ENCODE results near the gene PBX2. TPM values are rescaled to one million over a fixed set of nuclear protein-coding genes. Genes with fewer than 3 reads are reported as not detected.

Gene PBX2
- total and polyA plus RNA-seq, 10 of the 15 experiments (the other 5 are each of a cell fraction or from before 2014, with no cell fraction given) = 0.84 to 66.5 (median 20.6) TPM

GRCh38 chr6:32177788-32178546 lies 12.0 kb downstream of the PBX2 start, which contains the start of gene RNF5 (continued):
- TF ChIP-seq SUPT20H (IDR thresholded peaks at IDR 0.05; ENCODE audit: borderline replicate concordance, control insufficient read depth, low read depth, low read length) = no peak
- TF ChIP-seq ZBTB40 (IDR thresholded peaks at IDR 0.05; ENCODE audit: borderline replicate concordance) = peak; percentile 51; the same call in 1 of the 2 replicates
- no peak for TF ChIP-seq SUZ12 (IDR thresholded peaks at IDR 0.05; ENCODE audit: unreplicated experiment)
- TF ChIP-seq ATF7 (IDR thresholded peaks at IDR 0.05; ENCODE audit: low read depth) = peak; percentile 58
- TF ChIP-seq SIX5 (IDR thresholded peaks at IDR 0.05; ENCODE audit: low read depth, low read length, severe bottlenecking) = no peak
- TF ChIP-seq GATAD2B (conservative IDR thresholded peaks at IDR 0.05; ENCODE audit: low read depth) = no peak
- TF ChIP-seq CEBPB (IDR thresholded peaks at IDR 0.05; ENCODE audit: borderline replicate concordance in 1 of 2, low read depth in 2 of 2, low read length in 2 of 2) = no peak
- TF ChIP-seq FOS (IDR thresholded peaks at IDR 0.05; ENCODE audit: borderline replicate concordance, extremely low read depth, insufficient read length) = peak; percentile 95
- TF ChIP-seq RUNX3 (IDR thresholded peaks at IDR 0.05; ENCODE audit: low read length) = peak; percentile 65; the same call in 1 of the 2 replicates
- TF ChIP-seq SP1 (IDR thresholded peaks at IDR 0.05; ENCODE audit: low read depth, low read length) = peak; percentile 98
- peak; percentile 15; the same call in 1 of the 2 replicates for TF ChIP-seq TAF1 (IDR thresholded peaks at IDR 0.05; ENCODE audit: borderline replicate concordance, low read depth, low read length)
- TF ChIP-seq POLR2AphosphoS2 (IDR thresholded peaks at IDR 0.05; ENCODE audit: low read depth, low read length) = no peak
- TF ChIP-seq BHLHE40 (IDR thresholded peaks at IDR 0.05; ENCODE audit: borderline replicate concordance in 1 of 2, low read depth in 2 of 2, low read length in 1 of 2) = peak in 1 of 2 experiments; percentile 48; a peak in 1 of 4 replicates
- TF ChIP-seq MXI1 (IDR thresholded peaks at IDR 0.05; ENCODE audit: low read depth, low read length) = peak; percentile 93
- TF ChIP-seq SPI1 (IDR thresholded peaks at IDR 0.05; ENCODE audit: borderline replicate concordance, insufficient read depth, low read depth, low read length) = peak; percentile 95
- TF ChIP-seq PAX5 (IDR thresholded peaks at IDR 0.05; ENCODE audit: borderline replicate concordance, low read depth, low read length) = no peak
- TF ChIP-seq CREM (IDR thresholded peaks at IDR 0.05; ENCODE audit: low read depth) = peak; percentile 62; the same call in 1 of the 2 replicates
- peak; percentile 67 for TF ChIP-seq RFX5 (IDR thresholded peaks at IDR 0.05; ENCODE audit: low read depth, low read length)
- TF ChIP-seq MEF2B (IDR thresholded peaks at IDR 0.05; ENCODE audit: partially characterized antibody, poor library complexity, severe bottlenecking) = peak; percentile 38
- peak; percentile 100 for TF ChIP-seq PKNOX1 (IDR thresholded peaks at IDR 0.05)
- TF ChIP-seq STAT1 (conservative IDR thresholded peaks at IDR 0.05) = no peak
- TF ChIP-seq BMI1 (IDR thresholded peaks at IDR 0.05; ENCODE audit: borderline replicate concordance) = peak; percentile 98
- TF ChIP-seq ETV6 (conservative IDR thresholded peaks at IDR 0.05 in 1 of 2, IDR thresholded peaks at IDR 0.05 in 1 of 2; ENCODE audit: borderline replicate concordance in 1 of 2, low read depth in 1 of 2) = no peak
- no peak; the same call in 1 of the 2 replicates for TF ChIP-seq FOXM1 (IDR thresholded peaks at IDR 0.05; ENCODE audit: low read depth, low read length)
- no peak for TF ChIP-seq KAT2A (conservative IDR thresholded peaks at IDR 0.05; ENCODE audit: control insufficient read depth, low read depth, low read length)
